Stimulated activated naive CD4-positive, alpha-beta T cell treated with Interleukin-2 at 50 U/mL for 16 hours (primary cell): ENCODE measurements around the gene ESRRA.
"Not testable (repeated sequence)": the region's sequence is repeated elsewhere in the genome, so short reads cannot be mapped to it uniquely, and the experiment has no call there.

ENCODE experiments used
- DNase-seq: peaks from one replicate; lab custom pipeline; 2025; lab: John Stamatoyannopoulos, UW

Gene ESRRA

DNA sequence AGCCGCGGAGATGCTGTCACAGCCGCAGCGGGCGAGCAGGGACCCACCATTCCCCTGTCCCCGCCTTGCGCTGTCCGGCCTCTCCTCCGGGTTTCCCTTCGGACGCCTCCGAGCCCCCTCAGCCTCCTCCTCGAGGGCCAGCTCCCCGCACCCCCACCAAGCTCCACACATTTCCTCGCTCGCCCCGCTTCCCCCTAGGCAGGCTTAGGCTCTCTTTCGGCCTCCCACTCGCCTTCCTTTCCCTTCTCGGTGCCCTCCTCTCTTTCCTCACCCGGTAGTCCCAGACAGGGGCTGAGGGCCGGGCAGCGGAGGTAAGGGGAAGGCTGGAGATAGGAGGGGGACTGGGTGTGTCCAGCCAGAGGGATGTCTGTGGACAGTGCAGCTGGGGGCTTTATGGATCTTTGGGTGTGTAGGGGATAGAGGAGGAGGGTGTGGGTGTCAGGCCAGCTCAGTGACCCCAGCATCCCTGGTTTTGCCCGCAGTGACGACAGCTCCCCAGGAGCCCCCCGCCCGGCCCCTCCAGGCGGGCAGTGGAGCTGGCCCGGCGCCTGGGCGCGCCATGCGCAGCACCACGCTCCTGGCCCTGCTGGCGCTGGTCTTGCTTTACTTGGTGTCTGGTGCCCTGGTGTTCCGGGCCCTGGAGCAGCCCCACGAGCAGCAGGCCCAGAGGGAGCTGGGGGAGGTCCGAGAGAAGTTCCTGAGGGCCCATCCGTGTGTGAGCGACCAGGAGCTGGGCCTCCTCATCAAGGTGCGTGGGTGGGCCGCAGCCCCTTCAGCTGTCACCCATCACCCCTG, 12.7 kb upstream of the ESRRA start:
- no peak for DNase-seq

DNA sequence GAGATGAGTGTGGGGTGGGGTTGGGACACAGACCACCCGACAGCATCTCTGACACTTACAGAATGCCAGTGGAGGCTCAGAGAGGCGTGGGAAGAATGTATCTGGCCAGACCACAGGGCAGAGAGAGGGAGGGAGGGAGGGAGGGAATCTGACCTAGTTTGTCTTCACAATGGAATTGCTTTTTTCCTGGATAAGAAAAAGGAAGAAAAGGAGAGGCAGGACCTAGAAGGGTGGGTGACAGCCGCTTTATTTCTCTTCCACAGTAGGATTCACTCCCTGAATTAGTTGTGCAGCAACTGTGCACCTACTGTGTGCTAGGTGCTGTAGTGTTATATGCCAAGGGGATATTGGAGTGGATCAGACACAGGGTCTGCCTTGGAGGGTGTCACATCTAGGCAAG, 10.6 kb upstream of the ESRRA start:
- DNase-seq: no peak

DNA sequence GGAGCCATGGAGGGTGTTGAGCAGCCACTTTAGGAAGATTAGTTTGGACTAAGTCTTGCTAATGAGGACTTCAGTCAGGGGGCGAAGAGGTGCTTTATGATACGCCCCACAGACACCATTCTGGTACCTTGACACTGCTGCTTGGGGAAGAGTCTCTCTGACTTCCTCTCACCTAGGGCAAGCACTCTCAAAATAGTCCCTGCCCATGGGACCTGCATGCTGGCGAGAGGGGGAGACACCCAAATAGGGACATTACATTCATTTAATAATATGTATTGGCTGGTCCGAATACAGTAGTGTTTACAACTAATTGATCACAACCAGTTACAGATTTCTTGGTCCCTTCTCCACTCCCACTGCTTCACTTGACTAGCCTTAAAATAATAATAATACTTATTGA, 9.6 kb upstream of the ESRRA start:
- no peak for DNase-seq

DNA sequence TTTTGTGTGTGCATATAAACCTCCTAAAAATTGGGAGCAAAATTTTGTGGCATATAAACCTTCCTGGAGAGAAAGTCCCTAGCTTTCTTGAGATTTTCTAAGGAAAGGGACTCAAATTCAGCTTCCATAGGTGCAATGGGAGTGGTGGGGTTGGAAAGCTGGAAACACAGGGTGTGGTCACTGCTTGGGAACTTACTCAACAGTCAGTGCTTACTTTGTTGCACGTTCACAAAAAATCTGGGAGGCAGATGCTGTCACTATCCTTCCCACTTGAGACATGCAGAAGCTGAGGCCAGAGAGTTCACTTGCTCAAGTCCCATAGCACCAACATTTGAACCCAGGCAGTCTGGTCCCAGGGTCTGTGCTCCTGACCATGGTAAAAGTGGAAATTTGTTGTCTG, 9.1 kb upstream of the ESRRA start:
- no peak for DNase-seq

DNA sequence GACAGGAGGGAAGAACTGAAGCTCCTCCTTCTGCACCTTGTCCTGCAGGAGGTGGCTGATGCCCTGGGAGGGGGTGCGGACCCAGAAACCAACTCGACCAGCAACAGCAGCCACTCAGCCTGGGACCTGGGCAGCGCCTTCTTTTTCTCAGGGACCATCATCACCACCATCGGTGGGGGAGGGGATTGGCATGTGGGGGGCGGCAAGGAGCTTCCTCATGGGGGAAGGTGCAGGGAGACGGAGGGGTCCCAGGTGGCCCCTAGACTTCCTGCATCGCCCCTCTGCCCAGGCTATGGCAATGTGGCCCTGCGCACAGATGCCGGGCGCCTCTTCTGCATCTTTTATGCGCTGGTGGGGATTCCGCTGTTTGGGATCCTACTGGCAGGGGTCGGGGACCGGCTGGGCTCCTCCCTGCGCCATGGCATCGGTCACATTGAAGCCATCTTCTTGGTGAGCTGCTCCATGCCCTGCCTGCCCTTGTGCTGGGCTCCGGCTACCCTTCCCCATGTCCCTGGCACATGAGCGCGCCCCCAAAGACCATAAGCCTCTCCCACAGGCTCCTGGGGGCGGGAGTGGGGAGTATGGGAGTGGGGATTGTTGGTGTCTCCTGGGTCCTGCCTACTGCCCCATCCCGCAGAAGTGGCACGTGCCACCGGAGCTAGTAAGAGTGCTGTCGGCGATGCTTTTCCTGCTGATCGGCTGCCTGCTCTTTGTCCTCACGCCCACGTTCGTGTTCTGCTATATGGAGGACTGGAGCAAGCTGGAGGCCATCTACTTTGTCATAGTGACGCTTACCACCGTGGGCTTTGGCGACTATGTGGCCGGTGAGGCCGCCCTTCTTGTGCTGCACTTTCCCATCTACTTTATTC, 8.3 kb upstream of the ESRRA start:
- DNase-seq: no peak

DNA sequence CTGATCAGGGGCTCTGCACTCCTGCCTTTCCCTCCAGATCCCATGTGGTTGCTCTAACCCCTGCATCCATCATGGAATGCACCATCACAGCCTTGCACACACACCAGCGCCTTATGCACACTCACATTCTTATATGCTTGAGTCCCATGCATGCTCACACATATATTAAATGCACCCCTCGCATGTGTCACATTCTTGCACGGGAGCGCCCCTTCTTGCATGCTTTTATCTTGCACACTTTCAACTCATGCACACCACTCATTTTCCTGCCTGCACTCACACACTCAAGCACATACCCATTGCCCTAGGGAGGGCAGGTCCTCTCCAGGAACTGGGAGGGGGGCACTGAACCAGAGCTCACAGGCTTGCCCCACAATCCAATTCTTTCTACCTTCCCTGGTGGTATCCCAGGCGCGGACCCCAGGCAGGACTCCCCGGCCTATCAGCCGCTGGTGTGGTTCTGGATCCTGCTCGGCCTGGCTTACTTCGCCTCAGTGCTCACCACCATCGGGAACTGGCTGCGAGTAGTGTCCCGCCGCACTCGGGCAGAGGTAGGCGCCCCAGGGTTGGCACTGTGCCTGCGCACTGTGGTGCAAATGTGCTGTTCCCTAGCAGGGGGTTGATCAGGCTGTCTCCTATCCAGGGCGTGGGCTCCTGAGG, 7.5 kb upstream of the ESRRA start:
- DNase-seq: no peak

DNA sequence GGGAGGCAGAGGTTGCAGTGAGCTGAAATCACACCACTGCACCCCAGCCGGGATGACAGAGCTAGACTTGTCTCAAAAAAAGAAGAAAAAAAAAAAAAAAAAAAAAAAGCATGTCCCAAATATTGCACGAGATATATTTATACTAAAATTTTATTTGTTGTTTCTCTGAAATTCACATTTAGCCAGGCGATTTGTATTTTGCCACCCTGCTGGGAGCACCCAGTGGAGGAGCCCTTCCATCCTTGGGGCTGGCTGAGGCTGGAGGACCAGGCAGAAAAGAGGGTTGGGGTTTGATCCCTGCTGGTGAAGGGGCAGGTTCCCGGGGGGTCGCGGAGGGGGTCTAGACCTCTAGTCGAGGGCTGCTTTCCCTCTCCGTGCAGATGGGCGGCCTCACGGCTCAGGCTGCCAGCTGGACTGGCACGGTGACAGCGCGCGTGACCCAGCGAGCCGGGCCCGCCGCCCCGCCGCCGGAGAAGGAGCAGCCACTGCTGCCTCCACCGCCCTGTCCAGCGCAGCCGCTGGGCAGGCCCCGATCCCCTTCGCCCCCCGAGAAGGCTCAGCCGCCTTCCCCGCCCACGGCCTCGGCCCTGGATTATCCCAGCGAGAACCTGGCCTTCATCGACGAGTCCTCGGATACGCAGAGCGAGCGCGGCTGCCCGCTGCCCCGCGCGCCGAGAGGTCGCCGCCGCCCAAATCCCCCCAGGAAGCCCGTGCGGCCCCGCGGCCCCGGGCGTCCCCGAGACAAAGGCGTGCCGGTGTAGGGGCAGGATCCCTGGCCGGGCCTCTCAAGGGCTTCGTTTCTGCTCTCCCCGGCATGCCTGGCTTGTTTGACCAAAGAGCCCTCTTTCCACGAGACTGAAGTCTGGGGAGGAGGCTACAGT, 6.1 kb upstream of the ESRRA start:
- no peak for DNase-seq

DNA sequence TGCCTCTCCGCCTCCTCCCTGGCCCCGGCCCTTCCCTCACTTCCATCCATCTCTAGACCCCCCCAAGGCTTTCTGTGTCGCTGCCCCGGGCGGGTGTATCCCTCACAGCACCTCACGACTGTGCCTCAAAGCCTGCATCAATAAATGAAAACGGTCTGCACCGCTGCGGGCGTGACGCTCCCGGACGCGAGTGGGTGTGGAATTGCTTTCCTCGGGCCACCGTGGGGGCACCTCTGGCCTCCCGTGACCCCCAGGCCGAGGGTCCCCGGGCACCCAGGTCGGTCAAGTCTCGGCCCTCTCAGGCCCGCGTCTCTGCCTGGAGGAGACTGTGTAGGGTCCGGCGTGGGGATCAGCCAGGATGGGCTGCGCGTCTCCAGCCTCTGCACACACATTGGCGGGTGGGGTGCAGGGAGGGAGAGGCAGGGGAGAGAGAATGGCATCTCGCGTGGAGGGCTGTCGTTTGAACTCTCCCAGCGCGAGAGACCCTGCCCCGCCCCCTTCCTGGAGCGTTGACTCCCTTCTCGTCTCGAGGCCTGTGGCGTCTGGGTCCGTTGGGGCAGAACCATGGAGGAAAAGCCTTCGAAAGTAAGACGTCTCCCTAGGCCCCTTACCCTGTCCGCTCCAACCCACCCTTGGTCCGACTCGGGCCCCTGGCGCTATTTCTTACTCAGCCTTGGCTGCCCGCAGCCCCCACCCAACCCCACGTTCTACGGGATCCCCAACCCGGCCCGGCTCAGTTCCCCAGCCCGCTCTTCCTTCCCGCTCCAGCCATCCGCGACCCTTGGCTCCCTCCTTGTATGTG, 5.3 kb upstream of the ESRRA start, which contains the start of gene CATSPERZ:
Gene CATSPERZ (plus strand): TSS at position 512 of the 802 bp plus-strand sequence. CDS start 53 bp downstream, at position 565.
- DNase-seq: peak; percentile 9

DNA sequence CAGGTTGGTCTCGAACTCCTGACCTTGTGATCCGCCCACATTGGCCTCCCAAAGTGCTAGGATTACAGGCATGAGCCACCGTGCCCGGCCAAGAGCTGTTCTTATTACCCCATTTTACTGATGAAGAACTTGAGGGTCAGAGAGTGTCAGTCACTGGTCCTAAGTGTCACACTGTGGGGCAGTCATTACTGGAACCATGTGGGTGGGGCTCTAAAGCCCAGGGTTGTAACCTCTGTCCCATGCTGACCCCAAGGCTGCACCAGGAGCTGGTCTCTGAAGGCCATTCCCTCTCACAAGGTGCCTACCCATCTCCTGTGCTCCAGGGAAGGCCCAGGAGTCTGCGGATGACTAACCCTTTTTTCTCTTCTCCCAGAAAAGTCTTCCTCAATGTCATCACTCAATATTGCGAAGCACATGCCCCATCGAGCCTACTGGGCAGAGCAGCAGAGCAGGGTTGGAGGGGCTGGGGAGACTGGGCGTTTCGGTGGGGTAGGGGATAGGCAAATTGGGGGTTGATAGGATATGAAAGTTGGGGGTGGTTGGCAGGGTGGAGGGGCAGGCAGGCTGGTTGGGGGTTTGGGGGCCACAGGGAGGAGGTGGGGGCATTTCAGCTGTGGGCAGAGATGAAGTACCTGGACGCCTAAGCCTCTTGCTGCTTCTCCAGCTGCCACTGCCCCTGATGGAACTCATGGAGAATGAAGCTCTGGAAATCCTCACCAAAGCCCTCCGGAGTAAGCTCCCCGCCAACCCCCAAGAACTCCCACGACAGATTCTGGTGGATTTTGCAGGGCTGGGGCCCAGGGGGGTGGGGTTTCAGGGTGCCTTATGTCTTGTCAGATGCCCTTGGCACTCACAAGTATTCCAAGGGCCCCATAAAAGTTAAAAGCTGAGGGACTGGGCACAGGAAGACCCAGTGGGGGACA, 2.0 kb upstream of the ESRRA start:
- DNase-seq: no peak

DNA sequence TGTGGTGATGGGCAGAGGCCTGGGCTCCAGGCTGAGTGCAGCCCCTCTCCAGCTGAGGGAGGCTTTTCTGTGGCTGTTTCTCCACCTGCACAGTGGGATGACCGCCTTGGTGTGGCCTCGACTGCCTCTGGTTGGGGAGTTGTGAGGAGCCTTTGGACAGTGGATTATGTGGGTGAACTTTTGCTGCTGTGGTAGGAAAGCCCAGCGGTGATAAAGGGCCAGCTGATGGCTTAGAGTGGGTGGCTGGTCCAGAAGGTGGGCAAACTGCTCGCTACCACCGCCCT, 1.4 kb upstream of the ESRRA start:
- DNase-seq: no peak

DNA sequence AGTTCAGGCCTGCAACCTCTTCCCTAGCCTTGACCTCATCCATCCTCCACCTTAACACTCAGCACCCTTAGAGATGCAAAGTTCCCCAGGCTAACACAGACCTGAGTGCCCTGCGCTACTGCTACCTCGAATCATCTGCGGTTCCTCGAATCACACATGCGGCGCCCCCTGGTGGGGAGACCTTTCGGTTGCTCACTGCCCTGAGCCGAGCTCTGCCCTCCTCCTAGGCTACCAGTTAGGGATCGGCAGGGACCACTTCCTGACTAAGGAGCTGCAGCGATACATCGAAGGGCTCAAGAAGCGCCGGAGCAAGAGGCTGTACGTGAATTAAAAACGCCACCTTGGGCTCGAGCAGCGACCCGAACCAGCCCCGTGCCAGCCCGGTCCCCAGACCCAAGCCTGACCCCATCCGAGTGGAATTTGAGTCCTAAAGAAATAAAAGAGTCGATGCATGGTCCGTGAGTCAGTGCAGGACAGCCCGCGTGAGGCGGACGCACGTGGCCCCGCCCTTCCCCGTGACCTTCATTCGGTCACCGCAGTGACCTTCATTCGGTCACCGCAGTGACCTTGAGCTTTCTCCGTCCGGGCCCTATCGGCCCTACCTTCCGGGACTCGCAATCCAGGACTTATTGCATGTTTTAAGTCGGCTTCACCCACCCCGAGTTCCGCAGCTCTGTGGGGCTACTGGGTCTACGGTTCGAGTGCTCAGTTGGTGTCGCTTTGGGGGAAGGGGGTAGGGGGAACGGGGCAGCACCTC, 830 bp upstream of the ESRRA start:
- peak; percentile 90 for DNase-seq

DNA sequence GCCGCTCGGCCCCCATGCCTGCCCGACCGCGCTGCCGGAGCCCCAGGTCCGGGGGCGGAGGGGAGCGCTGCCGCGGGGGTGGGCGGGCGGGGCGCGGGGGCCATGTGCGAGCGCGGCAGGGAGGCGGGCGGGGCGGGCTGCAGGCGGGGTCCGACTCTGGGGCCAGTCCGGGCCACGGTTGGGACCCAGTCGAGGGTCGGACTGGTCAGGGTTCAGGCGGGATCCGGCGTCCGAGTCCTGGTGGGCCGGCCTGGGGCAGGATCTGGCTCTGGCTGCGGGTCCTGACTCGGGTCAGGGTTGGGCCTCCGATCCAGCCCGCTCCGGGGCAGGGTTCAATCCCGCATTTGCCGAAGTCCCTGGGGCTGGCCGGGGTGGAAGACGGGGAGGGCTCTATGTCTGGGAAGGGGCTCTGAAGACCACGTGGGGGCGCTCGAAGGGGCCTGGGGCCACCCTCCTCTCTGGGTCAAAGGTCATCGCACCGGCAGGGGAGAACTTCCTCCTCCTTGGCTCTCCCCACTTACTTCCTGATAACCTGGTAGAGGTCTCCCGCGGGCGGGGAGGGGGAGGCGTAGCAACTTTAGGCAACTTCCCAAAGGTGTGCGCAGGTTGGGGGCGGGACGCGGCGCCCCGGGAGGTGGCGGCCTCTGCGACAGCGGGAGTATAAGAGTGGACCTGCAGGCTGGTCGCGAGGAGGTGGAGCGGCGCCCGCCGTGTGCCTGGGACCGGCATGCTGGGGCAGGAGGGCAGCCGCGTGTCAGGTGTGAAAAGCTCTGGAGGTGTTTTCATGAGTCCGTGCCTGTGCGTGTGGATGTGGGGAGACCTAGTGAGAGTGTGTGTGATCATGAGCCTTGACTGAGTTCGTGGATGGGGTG, 603 bp downstream of the ESRRA start:
- peak; percentile 66 for DNase-seq

DNA sequence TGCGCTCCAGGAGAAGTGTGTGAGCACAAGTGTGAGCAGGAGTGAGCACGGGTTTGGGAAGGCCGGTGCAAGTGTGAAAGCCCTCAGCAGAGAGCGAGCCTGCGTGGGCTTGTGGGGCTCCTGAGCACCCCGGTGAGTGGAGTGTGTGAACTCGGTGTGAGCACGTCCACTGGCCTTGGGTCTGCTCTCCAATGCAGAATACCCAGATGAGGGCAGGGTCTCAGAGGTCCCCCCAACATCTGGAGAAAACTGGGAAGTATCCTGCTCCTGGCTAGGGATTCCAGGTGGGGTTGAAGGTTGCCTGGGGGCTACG, 1.2 kb downstream of the ESRRA start:
- DNase-seq: no peak

DNA sequence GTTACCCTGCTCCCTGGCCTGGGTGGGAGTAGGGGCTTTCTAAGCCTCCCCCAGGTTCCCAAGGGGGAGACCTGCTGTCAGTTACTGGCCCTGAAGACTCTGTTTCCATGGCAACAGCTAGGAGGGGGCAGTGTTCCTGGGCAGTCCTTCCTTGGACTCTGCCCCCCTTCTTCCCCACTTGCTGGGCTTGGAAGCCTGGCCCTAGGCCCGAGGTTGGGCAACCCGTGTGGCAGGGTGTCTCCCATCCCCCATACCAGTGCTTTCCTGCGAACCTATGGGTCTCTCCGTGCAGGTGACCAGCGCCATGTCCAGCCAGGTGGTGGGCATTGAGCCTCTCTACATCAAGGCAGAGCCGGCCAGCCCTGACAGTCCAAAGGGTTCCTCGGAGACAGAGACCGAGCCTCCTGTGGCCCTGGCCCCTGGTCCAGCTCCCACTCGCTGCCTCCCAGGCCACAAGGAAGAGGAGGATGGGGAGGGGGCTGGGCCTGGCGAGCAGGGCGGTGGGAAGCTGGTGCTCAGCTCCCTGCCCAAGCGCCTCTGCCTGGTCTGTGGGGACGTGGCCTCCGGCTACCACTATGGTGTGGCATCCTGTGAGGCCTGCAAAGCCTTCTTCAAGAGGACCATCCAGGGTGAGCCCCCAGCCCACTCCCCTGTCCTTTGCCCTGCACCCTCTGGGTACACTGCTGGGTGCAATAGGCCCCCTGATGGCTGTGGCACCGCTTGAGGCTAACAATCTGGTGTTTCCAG, 1.7 kb downstream of the ESRRA start:
- no peak for DNase-seq

DNA sequence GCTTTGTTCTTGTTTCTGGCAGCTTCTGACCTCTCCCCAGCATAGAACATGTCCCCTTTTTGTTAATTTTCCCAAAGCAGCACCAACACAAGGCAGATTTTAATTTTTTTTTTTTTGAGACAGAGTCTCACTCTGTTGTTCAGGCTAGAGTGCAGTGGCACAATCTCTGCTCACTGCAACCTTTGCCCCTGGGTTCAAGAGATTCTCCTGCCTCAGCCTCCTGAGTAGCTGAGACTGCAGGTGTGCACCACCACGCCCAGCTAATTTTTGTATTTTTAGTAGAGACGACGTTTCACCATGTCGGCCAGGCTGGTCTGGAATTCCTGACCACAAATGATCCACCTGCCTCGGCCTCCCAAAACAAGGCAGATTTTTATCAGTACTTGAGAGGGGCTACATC, 2.5 kb downstream of the ESRRA start:
- DNase-seq: not testable (repeated sequence)

DNA sequence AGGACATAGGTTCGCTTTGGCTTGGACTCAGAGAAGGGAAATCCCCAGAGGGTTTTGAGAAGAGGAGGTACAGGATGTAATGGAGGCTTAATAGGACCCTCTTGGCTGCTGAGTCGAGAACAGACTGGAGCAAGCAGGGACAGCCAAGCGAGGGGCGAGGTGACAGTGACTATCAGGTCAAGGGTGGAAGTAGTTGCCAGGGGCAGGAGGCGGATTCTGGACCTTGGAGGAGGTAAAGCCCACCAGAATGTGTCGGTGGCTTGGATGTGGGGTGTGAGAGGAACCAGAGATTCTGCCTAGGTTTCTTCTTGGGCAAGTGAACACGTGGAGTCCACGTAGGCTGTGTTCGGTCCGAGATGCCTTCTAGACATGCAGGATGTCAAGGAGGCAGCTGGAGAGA, 7.6 kb downstream of the ESRRA start:
- no peak for DNase-seq

DNA sequence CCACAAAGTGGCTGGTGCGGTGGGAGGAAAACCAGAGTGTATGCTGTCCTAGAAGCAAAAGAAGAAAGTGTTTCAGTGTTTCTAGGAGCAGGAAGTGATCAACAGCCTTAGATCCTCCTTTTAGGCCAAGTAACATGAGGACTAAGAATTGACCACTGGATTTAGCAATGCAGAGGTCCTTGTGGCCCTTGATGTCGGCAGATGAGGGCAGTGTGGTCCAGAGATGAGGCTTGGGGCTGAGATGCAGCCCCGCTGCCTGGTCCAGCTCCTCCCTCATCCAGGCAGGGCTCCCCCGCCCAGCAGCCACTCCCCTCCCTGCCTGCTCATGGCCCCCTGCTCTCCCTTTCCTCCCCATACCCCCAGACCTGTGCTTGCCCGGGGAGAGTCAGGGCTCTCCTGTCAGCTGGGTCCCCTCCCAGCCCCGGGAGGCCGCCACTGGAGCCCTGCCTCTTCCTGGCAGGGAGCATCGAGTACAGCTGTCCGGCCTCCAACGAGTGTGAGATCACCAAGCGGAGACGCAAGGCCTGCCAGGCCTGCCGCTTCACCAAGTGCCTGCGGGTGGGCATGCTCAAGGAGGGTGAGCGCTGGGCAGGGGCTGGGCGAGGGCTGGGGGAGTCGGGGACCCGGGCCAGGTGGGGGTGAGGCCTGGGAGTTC, 8.3 kb downstream of the ESRRA start:
- DNase-seq: no peak
